Testis (tissue), 2 donors: Measurements from ENCODE around the gene RER1.

Experiments
- POLR2A ChIP-seq: fragments of 450-650 bp; IDR thresholded peaks from one replicate; pipeline ENCODE4 v1.6.1; 2017; ENCODE audit warnings: antibody characterized with exemption, mild to moderate bottlenecking, moderate library complexity
- TF ChIP-seq, protein P1 (sequence below), 3 experiments: fragments of 450-650 bp in 2 of 3; fragments of 200-600 bp in 1 of 3; sonication (generic) in 1 of 3; IDR thresholded peaks; one replicate each; pipeline ENCODE4 v1.5.1; 2016 to 2019; ENCODE audit warnings: antibody characterized with exemption in 3 of 3, mild to moderate bottlenecking in 2 of 3, moderate library complexity in 1 of 3

DNA sequence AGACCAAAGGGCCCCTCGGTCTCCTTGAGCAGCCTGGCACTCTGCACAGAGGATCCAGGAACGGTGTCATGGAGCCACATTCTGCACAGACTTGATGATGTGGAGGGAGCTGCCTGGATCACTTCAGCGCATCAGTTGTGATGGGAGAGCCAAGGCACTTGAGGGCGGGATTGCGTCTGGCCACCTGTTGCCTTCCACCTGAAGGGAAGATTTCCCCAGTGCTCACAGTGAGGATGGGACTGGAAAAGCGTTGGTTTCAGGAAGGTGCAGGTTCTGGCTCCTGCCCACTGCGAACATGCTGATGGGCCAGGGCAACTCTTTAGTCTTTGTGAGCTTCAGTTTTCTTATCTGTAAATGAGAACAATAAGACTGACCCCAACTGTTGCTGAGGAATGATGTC is 2.6 kb downstream of the RER1 start:
- TF ChIP-seq, protein P1, sequence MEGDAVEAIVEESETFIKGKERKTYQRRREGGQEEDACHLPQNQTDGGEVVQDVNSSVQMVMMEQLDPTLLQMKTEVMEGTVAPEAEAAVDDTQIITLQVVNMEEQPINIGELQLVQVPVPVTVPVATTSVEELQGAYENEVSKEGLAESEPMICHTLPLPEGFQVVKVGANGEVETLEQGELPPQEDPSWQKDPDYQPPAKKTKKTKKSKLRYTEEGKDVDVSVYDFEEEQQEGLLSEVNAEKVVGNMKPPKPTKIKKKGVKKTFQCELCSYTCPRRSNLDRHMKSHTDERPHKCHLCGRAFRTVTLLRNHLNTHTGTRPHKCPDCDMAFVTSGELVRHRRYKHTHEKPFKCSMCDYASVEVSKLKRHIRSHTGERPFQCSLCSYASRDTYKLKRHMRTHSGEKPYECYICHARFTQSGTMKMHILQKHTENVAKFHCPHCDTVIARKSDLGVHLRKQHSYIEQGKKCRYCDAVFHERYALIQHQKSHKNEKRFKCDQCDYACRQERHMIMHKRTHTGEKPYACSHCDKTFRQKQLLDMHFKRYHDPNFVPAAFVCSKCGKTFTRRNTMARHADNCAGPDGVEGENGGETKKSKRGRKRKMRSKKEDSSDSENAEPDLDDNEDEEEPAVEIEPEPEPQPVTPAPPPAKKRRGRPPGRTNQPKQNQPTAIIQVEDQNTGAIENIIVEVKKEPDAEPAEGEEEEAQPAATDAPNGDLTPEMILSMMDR (IDR thresholded peaks at IDR 0.05), result no peak
- no peak for TF ChIP-seq POLR2A
